OCI-LY1 (cell line): ENCODE data around the gene SLC39A11.

Experiments used
- H2AFZ ChIP-seq: fragments of 200-600 bp; sonication (generic), shearing (Covaris generic); 2 replicates; pipeline ENCODE4 v1.6.0; 2014; ENCODE audit warnings: antibody characterized with exemption, mild to moderate bottlenecking, low read length
- H3F3A ChIP-seq: fragments of 200-600 bp; sonication (generic), shearing (Covaris generic); 2 replicates; pipeline ENCODE4 v1.6.0; 2014; ENCODE audit warnings: mild to moderate bottlenecking, antibody characterized with exemption, low read length, moderate library complexity; ENCODE audit not compliant: insufficient read depth
- H3K27ac ChIP-seq: fragments of 200-600 bp; sonication (generic); 2 replicates; pipeline ENCODE4 v1.5.1; 2014; ENCODE audit warnings: low read length, mixed run types, mild to moderate bottlenecking, low read depth; ENCODE audit not compliant: poor library complexity, severe bottlenecking
- H3K27me3 ChIP-seq: fragments of 200-600 bp; sonication (generic); 2 replicates; pipeline ENCODE4 v1.6.0; 2014; ENCODE audit warnings: antibody characterized with exemption, mild to moderate bottlenecking, low read length, moderate library complexity; ENCODE audit not compliant: insufficient read depth
- H3K36me3 ChIP-seq: fragments of 200-600 bp; sonication (generic); 2 replicates; pipeline ENCODE4 v1.6.1; 2014; ENCODE audit warnings: mild to moderate bottlenecking, antibody characterized with exemption, low read length, moderate library complexity, mixed read lengths; ENCODE audit not compliant: insufficient read depth
- H3K4me1 ChIP-seq: fragments of 200-600 bp; sonication (generic); 2 replicates; pipeline ENCODE4 v1.5.1; 2014; ENCODE audit warnings: mild to moderate bottlenecking, low read length, moderate library complexity; ENCODE audit not compliant: insufficient read depth, severe bottlenecking
- H3K4me2 ChIP-seq: fragments of 200-600 bp; sonication (generic), shearing (Covaris generic); 2 replicates; pipeline ENCODE4 v1.6.1; 2014; ENCODE audit warnings: low read length
- H3K4me3 ChIP-seq: fragments of 200-600 bp; sonication (generic); 2 replicates; pipeline ENCODE4 v1.5.1; 2014; ENCODE audit warnings: low read length, low read depth, mild to moderate bottlenecking, mixed read lengths; ENCODE audit not compliant: poor library complexity, severe bottlenecking
- H3K79me2 ChIP-seq: fragments of 200-600 bp; shearing (Covaris generic); 2 replicates; pipeline ENCODE4 v1.6.1; 2016; ENCODE audit warnings: mixed run types, low read length, mixed read lengths; ENCODE audit not compliant: insufficient read depth
- H3K9ac ChIP-seq: fragments of 200-600 bp; sonication (generic), shearing (Covaris generic); 2 replicates; pipeline ENCODE4 v1.6.1; 2014; ENCODE audit warnings: mild to moderate bottlenecking, low read length, mixed read lengths
- H3K9me2 ChIP-seq: fragments of 200-600 bp; sonication (generic), shearing (Covaris generic); 2 replicates; pipeline ENCODE4 v1.6.1; 2014; ENCODE audit warnings: low read depth, mild to moderate bottlenecking, low read length, mixed read lengths
- H3K9me3 ChIP-seq: fragments of 200-600 bp; shearing (Covaris generic); 2 replicates; pipeline ENCODE4 v1.6.1; 2014; ENCODE audit warnings: low read length, mixed read lengths
- H4K20me1 ChIP-seq: fragments of 200-600 bp; sonication (generic), shearing (Covaris generic); 2 replicates; pipeline ENCODE4 v1.6.0; 2016; ENCODE audit warnings: mild to moderate bottlenecking, low read length; ENCODE audit not compliant: insufficient read depth
- EZH2 ChIP-seq: fragments of 200-600 bp; sonication (generic), shearing (Covaris generic); IDR thresholded peaks from 2 replicates; pipeline ENCODE4 v1.8.0; 2017; ENCODE audit warnings: borderline replicate concordance, mixed run types, mild to moderate bottlenecking, antibody characterized with exemption, low read length, moderate library complexity, mixed read lengths
- TF ChIP-seq, protein P1 (sequence below): fragments of 200-600 bp; sonication (generic), shearing (Covaris generic); IDR thresholded peaks from 2 replicates; pipeline ENCODE4 v1.5.1; 2017; ENCODE audit warnings: mild to moderate bottlenecking, antibody characterized with exemption, low read length, moderate library complexity, mixed read lengths

SLC39A11 gene

DNA sequence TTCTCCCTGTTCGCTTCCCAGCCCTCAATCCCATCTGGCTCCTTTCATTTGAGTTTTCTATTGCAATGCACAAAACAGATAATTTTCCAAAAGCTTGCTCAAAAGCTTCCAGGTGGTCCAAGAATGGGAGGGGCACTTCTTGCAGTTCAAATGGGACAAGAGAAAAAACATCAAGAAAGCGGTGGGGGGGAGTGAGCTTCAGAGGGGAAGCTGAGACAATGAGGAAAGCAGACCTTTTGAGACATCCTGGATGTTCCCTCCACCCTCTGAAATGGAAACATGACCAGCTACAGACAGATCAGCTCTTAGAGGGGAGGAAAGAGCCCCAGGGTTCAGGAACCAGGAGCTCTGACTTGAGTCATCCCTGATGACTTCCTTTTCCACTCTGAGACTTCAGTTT lies 368.2 kb downstream of the SLC39A11 start:
- Histone ChIP-seq H3K4me3 (no peak overlapping the region), H3K9me3 (no peaks in the 10 kb centered on the region), H3K79me2 (no peaks in the 10 kb centered on the region), H4K20me1 (no peaks in the 10 kb centered on the region), H3K9ac (no peak overlapping the region), H3K27me3 (no peaks in the 10 kb centered on the region), H3K4me2 (no peak overlapping the region), H2AFZ (no peak overlapping the region), H3K4me1 (peaks cover 28% of the 10 kb centered on the region), H3F3A (no peaks in the 10 kb centered on the region), H3K36me3 (no peaks in the 10 kb centered on the region), H3K9me2 (no peaks in the 10 kb centered on the region), H3K27ac (no peak overlapping the region)
- TF ChIP-seq, protein P1, sequence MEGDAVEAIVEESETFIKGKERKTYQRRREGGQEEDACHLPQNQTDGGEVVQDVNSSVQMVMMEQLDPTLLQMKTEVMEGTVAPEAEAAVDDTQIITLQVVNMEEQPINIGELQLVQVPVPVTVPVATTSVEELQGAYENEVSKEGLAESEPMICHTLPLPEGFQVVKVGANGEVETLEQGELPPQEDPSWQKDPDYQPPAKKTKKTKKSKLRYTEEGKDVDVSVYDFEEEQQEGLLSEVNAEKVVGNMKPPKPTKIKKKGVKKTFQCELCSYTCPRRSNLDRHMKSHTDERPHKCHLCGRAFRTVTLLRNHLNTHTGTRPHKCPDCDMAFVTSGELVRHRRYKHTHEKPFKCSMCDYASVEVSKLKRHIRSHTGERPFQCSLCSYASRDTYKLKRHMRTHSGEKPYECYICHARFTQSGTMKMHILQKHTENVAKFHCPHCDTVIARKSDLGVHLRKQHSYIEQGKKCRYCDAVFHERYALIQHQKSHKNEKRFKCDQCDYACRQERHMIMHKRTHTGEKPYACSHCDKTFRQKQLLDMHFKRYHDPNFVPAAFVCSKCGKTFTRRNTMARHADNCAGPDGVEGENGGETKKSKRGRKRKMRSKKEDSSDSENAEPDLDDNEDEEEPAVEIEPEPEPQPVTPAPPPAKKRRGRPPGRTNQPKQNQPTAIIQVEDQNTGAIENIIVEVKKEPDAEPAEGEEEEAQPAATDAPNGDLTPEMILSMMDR = no peak
- TF ChIP-seq EZH2 = no peak

DNA sequence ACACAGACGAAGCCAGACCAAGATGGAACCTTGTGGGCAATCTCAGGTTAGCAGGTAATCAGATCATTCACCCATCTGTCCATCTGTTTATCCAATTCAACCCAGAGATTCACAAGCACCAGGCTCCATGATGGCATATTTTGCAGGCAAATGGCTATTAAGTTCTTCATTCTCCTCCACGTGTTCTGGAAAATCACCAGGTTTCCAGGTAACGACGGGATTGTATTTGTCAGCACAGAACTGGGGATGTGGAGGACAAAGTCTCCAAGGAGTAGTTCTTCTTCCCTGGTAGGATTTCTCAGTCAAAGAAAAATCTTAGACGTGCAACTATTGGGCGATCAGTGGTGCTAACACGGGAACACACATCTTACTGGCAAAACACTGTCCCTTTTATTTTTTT lies 368.8 kb downstream of the SLC39A11 start:
- no peaks in the 10 kb centered on the region for H4K20me1 ChIP-seq
- H3K27ac ChIP-seq = no peak overlapping the region
- H3K27me3 ChIP-seq = no peaks in the 10 kb centered on the region
- TF ChIP-seq EZH2 = no peak
- TF ChIP-seq, protein P1 = no peak
- H3K79me2 ChIP-seq = no peaks in the 10 kb centered on the region
- H3K36me3 ChIP-seq = no peaks in the 10 kb centered on the region
- no peak overlapping the region for H2AFZ ChIP-seq
- no peaks in the 10 kb centered on the region for H3K9me3 ChIP-seq
- no peaks in the 10 kb centered on the region for H3K9me2 ChIP-seq
- H3K9ac ChIP-seq = no peak overlapping the region
- no peak overlapping the region for H3K4me2 ChIP-seq
- H3K4me3 ChIP-seq = no peak overlapping the region
- peaks cover 28% of the 10 kb centered on the region for H3K4me1 ChIP-seq
- no peaks in the 10 kb centered on the region for H3F3A ChIP-seq

DNA sequence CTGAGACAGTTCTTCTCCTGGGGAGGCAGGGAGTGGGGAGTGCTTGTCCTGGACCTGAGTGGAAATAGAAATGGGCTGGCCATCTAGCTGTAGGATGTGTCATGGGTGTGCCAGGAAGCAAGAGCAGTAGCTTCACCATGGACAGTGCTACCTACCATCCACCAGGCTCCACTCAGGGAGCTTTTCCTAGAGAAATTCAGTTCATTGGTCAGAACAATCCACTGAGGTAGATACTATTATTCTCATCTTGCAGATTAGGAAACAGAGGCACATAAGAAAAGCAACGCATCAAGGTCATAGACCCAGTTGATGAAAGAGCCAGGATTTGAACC lies 372.0 kb downstream of the SLC39A11 start:
- Histone ChIP-seq H3K9me2 (no peaks in the 10 kb centered on the region), H3K27ac (no peak overlapping the region), H3K36me3 (no peaks in the 10 kb centered on the region), H3K4me3 (no peak overlapping the region), H3K9ac (no peak overlapping the region), H3K4me2 (no peak overlapping the region), H3F3A (no peaks in the 10 kb centered on the region), H3K79me2 (no peaks in the 10 kb centered on the region), H4K20me1 (no peaks in the 10 kb centered on the region), H2AFZ (no peak overlapping the region), H3K9me3 (no peaks in the 10 kb centered on the region), H3K4me1 (peaks cover 1% of the 10 kb centered on the region), H3K27me3 (no peaks in the 10 kb centered on the region)
- TF ChIP-seq EZH2 = no peak
- TF ChIP-seq, protein P1 = no peak
